PC-9 (cell line): Measurements from ENCODE around the gene AK9. TPM values are rescaled to one million over a fixed set of nuclear protein-coding genes. Genes with fewer than 3 reads are reported as not detected.

Source experiments
- BruUV-seq: library from RNA; stranded (reverse); fragments of 400-500 nt; replicated peaks from 2 replicates; lab custom pipeline; 2021; lab: Mats Ljungman, UMichigan
- CTCF ChIA-PET: fragments of 300-600 bp; sonication (Branson Sonifier 250); formaldehyde crosslinking; loops from one replicate; lab custom pipeline; 2022; ENCODE audit warnings: antibody characterized with exemption; lab: Charles Lee
- POLR2A ChIA-PET: fragments of 300-600 bp; sonication (Branson Sonifier 250); formaldehyde crosslinking; loops from one replicate; lab custom pipeline; 2022; ENCODE audit warnings: antibody characterized with exemption; ENCODE audit not compliant: unreplicated experiment; lab: Charles Lee
- DNase-seq, 2 experiments: peaks; one replicate each; pipeline versions ENCODE4 v3.0.0 to v3.0.0-alpha.2; 2015 to 2022; ENCODE audit warnings: mixed read lengths in 1 of 2
- H2AFZ ChIP-seq: fragments of 200-600 bp; sonication (generic); 2 replicates; pipeline ENCODE4 v1.8.1; 2017; ENCODE audit warnings: antibody characterized with exemption
- H3F3A ChIP-seq: fragments of 200-600 bp; sonication (generic); 2 replicates; pipeline ENCODE4 v1.8.1; 2017; ENCODE audit warnings: antibody characterized with exemption, mild to moderate bottlenecking, low read depth; ENCODE audit not compliant: insufficient read depth
- H3K27ac ChIP-seq: fragments of 200-600 bp; sonication (generic); 2 replicates; pipeline ENCODE4 v1.6.1; 2016; ENCODE audit warnings: mixed run types
- H3K27me3 ChIP-seq: fragments of 200-600 bp; sonication (generic); 2 replicates; pipeline ENCODE4 v1.6.1; 2016; ENCODE audit warnings: low read depth, mixed run types; ENCODE audit not compliant: insufficient read depth
- H3K36me3 ChIP-seq: fragments of 200-600 bp; sonication (generic); 2 replicates; pipeline ENCODE4 v1.6.1; 2016; ENCODE audit warnings: low read depth, mixed run types
- H3K4me1 ChIP-seq: fragments of 200-600 bp; sonication (generic); replicated peaks from 2 replicates; pipeline ENCODE4 v1.6.1; 2016; ENCODE audit warnings: mixed run types; ENCODE audit not compliant: insufficient read depth
- H3K4me2 ChIP-seq: fragments of 200-600 bp; sonication (generic); 2 replicates; pipeline ENCODE4 v1.6.1; 2017; ENCODE audit warnings: mixed run types
- H3K4me3 ChIP-seq: fragments of 200-600 bp; sonication (generic); 2 replicates; pipeline ENCODE4 v1.6.1; 2016; ENCODE audit warnings: mixed run types
- H3K79me2 ChIP-seq: fragments of 200-600 bp; sonication (generic); 2 replicates; pipeline ENCODE4 v1.6.1; 2017; ENCODE audit warnings: low read depth, mixed run types
- H3K9me2 ChIP-seq: fragments of 200-600 bp; sonication (generic); 2 replicates; pipeline ENCODE4 v1.8.1; 2017; ENCODE audit warnings: mild to moderate bottlenecking; ENCODE audit not compliant: insufficient read depth
- H3K9me3 ChIP-seq: fragments of 200-600 bp; sonication (generic); 2 replicates; pipeline ENCODE4 v1.8.1; 2016; ENCODE audit warnings: low read depth; ENCODE audit not compliant: insufficient read depth
- H4K20me1 ChIP-seq: fragments of 200-600 bp; sonication (generic); 2 replicates; pipeline ENCODE4 v1.8.1; 2017; ENCODE audit not compliant: insufficient read depth
- CTCF ChIP-seq: fragments of 200-600 bp; sonication (generic); conservative IDR thresholded peaks from 2 replicates; pipeline ENCODE4 v1.6.1; 2017; ENCODE audit warnings: mixed run types, antibody characterized with exemption, mild to moderate bottlenecking, moderate library complexity
- EZH2 ChIP-seq: fragments of 200-600 bp; sonication (generic); IDR thresholded peaks from 2 replicates; pipeline ENCODE4 v1.8.0; 2017; ENCODE audit warnings: antibody characterized with exemption, low read depth
- intact Hi-C: fragments of 100-400 bp; cut with micrococcal nuclease; formaldehyde crosslinking; loops from one replicate; pipeline ENCODE4 v1.10.0; 2022; ENCODE audit not compliant: unreplicated experiment
- total RNA-seq: library from RNA; stranded (reverse); gene quantifications from 2 replicates; pipeline ENCODE4 v1.2.3, GENCODE V29; 2021

The AK9 gene
- total RNA-seq, 1 experiment from 2014 or later: 7.4 TPM

DNA sequence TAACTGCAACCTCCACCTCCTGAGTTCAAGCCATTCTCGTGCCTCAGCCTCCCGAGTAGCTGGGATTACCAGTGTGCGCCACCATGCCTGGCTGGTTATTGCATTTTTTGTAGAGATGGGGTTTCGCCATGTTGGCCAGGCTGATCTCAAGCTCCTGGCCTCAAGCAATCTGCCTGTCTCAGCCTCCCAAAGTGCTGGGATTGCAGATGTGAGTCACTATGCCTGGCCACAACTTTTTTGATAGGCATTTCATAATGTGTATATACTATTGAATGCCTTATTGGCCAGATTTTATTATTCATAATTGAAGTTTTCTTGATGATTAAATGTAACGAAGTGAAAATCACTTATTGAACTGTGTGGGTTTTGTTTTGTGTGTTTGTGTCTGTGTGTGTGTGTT is 28.0 kb upstream of the AK9 start:
- H4K20me1 ChIP-seq: no peaks in the 10 kb centered on the region
- H3K4me1 ChIP-seq: no peaks in the 10 kb centered on the region
- no peak overlapping the region for H2AFZ ChIP-seq
- 0 out of 2 replicates have a peak, but pooled peaks cover 6% of the 10 kb centered on the region for H3K36me3 ChIP-seq
- ChIA-PET POLR2A (no interaction called here), CTCF (no interaction called here)
- H3F3A ChIP-seq: no peaks in the 10 kb centered on the region; the same call in 1 of the 2 replicates
- no peaks in the 10 kb centered on the region for H3K9me3 ChIP-seq
- intact Hi-C loops: no loop called here
- no peak overlapping the region for H3K4me3 ChIP-seq
- BruUV-seq: no TSS peak
- H3K9me2 ChIP-seq: no peaks in the 10 kb centered on the region
- H3K4me2 ChIP-seq: no peak overlapping the region
- TF ChIP-seq CTCF (no peak), EZH2 (no peak)
- H3K27ac ChIP-seq: no peak overlapping the region
- no peaks in the 10 kb centered on the region for H3K27me3 ChIP-seq
- DNase-seq: no peak
- H3K79me2 ChIP-seq: no peaks in the 10 kb centered on the region

GRCh38 chr6:109717971-109718370 is 27.0 kb upstream of the AK9 start:
- no peak overlapping the region for H3K27ac ChIP-seq
- H3K4me2 ChIP-seq: no peak overlapping the region
- TF ChIP-seq CTCF: no peak
- TF ChIP-seq EZH2: no peak
- no peaks in the 10 kb centered on the region for H3K4me1 ChIP-seq
- ChIA-PET CTCF (no interaction called here), POLR2A (no interaction called here)
- DNase-seq: no peak
- no TSS peak for BruUV-seq
- H4K20me1 ChIP-seq: no peaks in the 10 kb centered on the region
- intact Hi-C loops: no loop called here
- H3F3A ChIP-seq: no peaks in the 10 kb centered on the region; the same call in 1 of the 2 replicates
- no peak overlapping the region for H2AFZ ChIP-seq
- no peaks in the 10 kb centered on the region for H3K27me3 ChIP-seq
- no peaks in the 10 kb centered on the region for H3K79me2 ChIP-seq
- H3K4me3 ChIP-seq: no peak overlapping the region
- 0 out of 2 replicates have a peak, but pooled peaks cover 6% of the 10 kb centered on the region for H3K36me3 ChIP-seq
- no peaks in the 10 kb centered on the region for H3K9me3 ChIP-seq
- H3K9me2 ChIP-seq: no peaks in the 10 kb centered on the region

DNA sequence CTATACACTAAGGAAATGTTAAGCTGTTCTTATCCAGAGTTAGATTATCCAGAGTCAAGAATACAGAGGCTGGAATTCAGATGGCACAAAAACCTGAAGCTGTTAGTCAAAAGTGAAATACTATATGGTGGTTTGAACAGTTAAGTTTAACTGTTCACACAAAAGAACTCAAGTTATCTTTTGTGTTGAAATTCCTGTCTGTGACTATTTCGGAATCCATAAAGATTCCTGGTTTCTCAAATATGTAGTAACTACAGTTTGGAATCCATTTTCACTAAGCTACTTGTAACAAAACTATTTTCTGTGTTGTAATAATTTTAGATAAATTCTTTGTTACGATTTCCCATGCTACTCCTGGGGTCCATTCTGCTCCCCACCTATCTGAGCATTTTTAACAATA is 24.6 kb upstream of the AK9 start:
- no peaks in the 10 kb centered on the region for H4K20me1 ChIP-seq
- no peak overlapping the region for H3K4me3 ChIP-seq
- ChIA-PET CTCF (interaction anchor here (1.3 kb wide), 1 partner anchor 324 kb away, joined by 4 read pairs; no protein-coding TSS in a partner anchor), POLR2A (no interaction called here)
- H3K4me2 ChIP-seq: no peak overlapping the region
- H2AFZ ChIP-seq: no peak overlapping the region
- no TSS peak for BruUV-seq
- TF ChIP-seq EZH2 (no peak), CTCF (no peak)
- DNase-seq: no peak
- intact Hi-C loops: no loop called here
- H3K36me3 ChIP-seq: peaks cover 6% of the 10 kb centered on the region; the same call in 1 of the 2 replicates
- H3F3A ChIP-seq: no peaks in the 10 kb centered on the region; the same call in 1 of the 2 replicates
- H3K79me2 ChIP-seq: peaks cover under 1% of the 10 kb centered on the region; the same call in 1 of the 2 replicates
- H3K9me3 ChIP-seq: no peaks in the 10 kb centered on the region
- H3K4me1 ChIP-seq: no peaks in the 10 kb centered on the region
- H3K27me3 ChIP-seq: no peaks in the 10 kb centered on the region
- H3K9me2 ChIP-seq: no peaks in the 10 kb centered on the region
- no peak overlapping the region for H3K27ac ChIP-seq
